Measurements from ENCODE around the gene IL26. TPM values are rescaled to one million over a fixed set of nuclear protein-coding genes. Genes with fewer than 3 reads are reported as not detected.

IL26 gene
- total and polyA plus RNA-seq, 2 donors from 2014 or later = not detected

GRCh38 chr12:68260153-68260552 is 34.5 kb upstream of the IL26 start:
- Histone ChIP-seq H3K4me3 (ENCODE audit: low read length in 3 of 3) (no peak overlapping the region), H3K4me1 (ENCODE audit: control insufficient read depth in 2 of 3, insufficient read depth in 2 of 3, low read depth in 1 of 3, low read length in 3 of 3) (no peaks in the 10 kb centered on the region), H3K9me3 (ENCODE audit: control insufficient read depth in 2 of 3, insufficient read depth in 1 of 3, low read length in 3 of 3) (no peaks in the 10 kb centered on the region), H3K9ac (ENCODE audit: low read length in 3 of 3) (no peak overlapping the region), H3K27me3 (ENCODE audit: control insufficient read depth, insufficient read depth, low read length) (no peaks in the 10 kb centered on the region), H3K36me3 (ENCODE audit: control insufficient read depth in 2 of 3, insufficient read depth in 3 of 3, low read length in 3 of 3) (no peaks in the 10 kb centered on the region), H3K27ac (ENCODE audit: low read depth in 2 of 2, low read length in 2 of 2) (no peak overlapping the region)
- DNase-seq (no peak), FAIRE-seq (no peak)
- TF ChIP-seq, protein P1, sequence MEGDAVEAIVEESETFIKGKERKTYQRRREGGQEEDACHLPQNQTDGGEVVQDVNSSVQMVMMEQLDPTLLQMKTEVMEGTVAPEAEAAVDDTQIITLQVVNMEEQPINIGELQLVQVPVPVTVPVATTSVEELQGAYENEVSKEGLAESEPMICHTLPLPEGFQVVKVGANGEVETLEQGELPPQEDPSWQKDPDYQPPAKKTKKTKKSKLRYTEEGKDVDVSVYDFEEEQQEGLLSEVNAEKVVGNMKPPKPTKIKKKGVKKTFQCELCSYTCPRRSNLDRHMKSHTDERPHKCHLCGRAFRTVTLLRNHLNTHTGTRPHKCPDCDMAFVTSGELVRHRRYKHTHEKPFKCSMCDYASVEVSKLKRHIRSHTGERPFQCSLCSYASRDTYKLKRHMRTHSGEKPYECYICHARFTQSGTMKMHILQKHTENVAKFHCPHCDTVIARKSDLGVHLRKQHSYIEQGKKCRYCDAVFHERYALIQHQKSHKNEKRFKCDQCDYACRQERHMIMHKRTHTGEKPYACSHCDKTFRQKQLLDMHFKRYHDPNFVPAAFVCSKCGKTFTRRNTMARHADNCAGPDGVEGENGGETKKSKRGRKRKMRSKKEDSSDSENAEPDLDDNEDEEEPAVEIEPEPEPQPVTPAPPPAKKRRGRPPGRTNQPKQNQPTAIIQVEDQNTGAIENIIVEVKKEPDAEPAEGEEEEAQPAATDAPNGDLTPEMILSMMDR (IDR thresholded peaks at IDR 0.05; ENCODE audit: borderline replicate concordance, extremely low read depth, insufficient read depth) = no peak
- intact Hi-C loops (cut with DNase I) = no loop called here

GRCh38 chr12:68259318-68259940 is 33.8 kb upstream of the IL26 start:
- Histone ChIP-seq H3K27me3 (ENCODE audit: control insufficient read depth, insufficient read depth, low read length) (no peaks in the 10 kb centered on the region), H3K27ac (ENCODE audit: low read depth in 2 of 2, low read length in 2 of 2) (no peak overlapping the region), H3K9ac (ENCODE audit: low read length in 3 of 3) (no peak overlapping the region), H3K4me1 (ENCODE audit: control insufficient read depth in 2 of 3, insufficient read depth in 2 of 3, low read depth in 1 of 3, low read length in 3 of 3) (no peaks in the 10 kb centered on the region), H3K36me3 (ENCODE audit: control insufficient read depth in 2 of 3, insufficient read depth in 3 of 3, low read length in 3 of 3) (no peaks in the 10 kb centered on the region), H3K4me3 (ENCODE audit: low read length in 3 of 3) (no peak overlapping the region), H3K9me3 (ENCODE audit: control insufficient read depth in 2 of 3, insufficient read depth in 1 of 3, low read length in 3 of 3) (no peaks in the 10 kb centered on the region)
- intact Hi-C loops (cut with DNase I) = no loop called here
- no peak for FAIRE-seq
- no peak for DNase-seq
- TF ChIP-seq, protein P1 (IDR thresholded peaks at IDR 0.05; ENCODE audit: borderline replicate concordance, extremely low read depth, insufficient read depth) = no peak

GRCh38 chr12:68253504-68253903 is 27.9 kb upstream of the IL26 start, which contains the start of gene IL22:
Gene IL22, minus strand, starts transcription at chr12:68253604. Its CDS starts 156 bp downstream, at chr12:68253448.
- FAIRE-seq = no peak
- intact Hi-C loops (cut with DNase I) = no loop called here

More at GRCh38 chr12:68253504-68253903, 27.9 kb upstream of the IL26 start, which contains the start of gene IL22:
- Histone ChIP-seq H3K9me3 (ENCODE audit: control insufficient read depth in 2 of 3, insufficient read depth in 1 of 3, low read length in 3 of 3) (no peaks in the 10 kb centered on the region), H3K27me3 (ENCODE audit: control insufficient read depth, insufficient read depth, low read length) (no peaks in the 10 kb centered on the region), H3K36me3 (ENCODE audit: control insufficient read depth in 2 of 3, insufficient read depth in 3 of 3, low read length in 3 of 3) (no peaks in the 10 kb centered on the region), H3K9ac (ENCODE audit: low read length in 3 of 3) (no peak within 1 kb of the TSS), H3K4me1 (ENCODE audit: control insufficient read depth in 2 of 3, insufficient read depth in 2 of 3, low read depth in 1 of 3, low read length in 3 of 3) (no peaks in the 10 kb centered on the region), H3K27ac (ENCODE audit: low read depth in 2 of 2, low read length in 2 of 2) (no peak within 1 kb of the TSS), H3K4me3 (ENCODE audit: low read length in 3 of 3) (no peak within 1 kb of the TSS)
- TF ChIP-seq, protein P1 (IDR thresholded peaks at IDR 0.05; ENCODE audit: borderline replicate concordance, extremely low read depth, insufficient read depth) = no peak
- no peak for DNase-seq

Data from kidney (tissue), 14 donors.